Activated CD8-positive, alpha-beta T cell treated with anti-CD3 and anti-CD28 coated beads for 36 hours (primary cell): ENCODE data around the gene UTP11. TPM values are rescaled to one million over a fixed set of nuclear protein-coding genes. Genes with fewer than 3 reads are reported as not detected.

Experiments
- ATAC-seq: fragments of 200-7000 bp; cut with Tn5 transposase; one replicate; pipeline ENCODE4 v1.10.0; 2021; ENCODE audit warnings: mild to moderate bottlenecking, moderate library complexity
- CTCF ChIA-PET: fragments of 350-600 bp; sonication (Branson Sonifier 250); formaldehyde crosslinking; loops from one replicate; lab custom pipeline; 2021; ENCODE audit warnings: antibody characterized with exemption; lab: Charles Lee
- POLR2A ChIA-PET: fragments of 350-600 bp; sonication (Branson Sonifier 250); formaldehyde crosslinking; loops from one replicate; lab custom pipeline; 2021; ENCODE audit warnings: antibody characterized with exemption; lab: Charles Lee
- DNase-seq: peaks from one replicate; pipeline ENCODE4 v3.0.0-alpha.2; 2020
- H3K27ac Mint-ChIP-seq: one replicate; pipeline ENCODE4 v1.8.0; 2021; ENCODE audit warnings: mild to moderate bottlenecking, mixed read lengths
- H3K27me3 Mint-ChIP-seq: one replicate; pipeline ENCODE4 v1.8.0; 2021; ENCODE audit warnings: mixed read lengths
- H3K36me3 Mint-ChIP-seq: one replicate; pipeline ENCODE4 v1.8.0; 2021; ENCODE audit warnings: low read depth, mixed read lengths
- H3K4me1 Mint-ChIP-seq: one replicate; pipeline ENCODE4 v1.8.0; 2021; ENCODE audit warnings: low read depth, mixed read lengths
- H3K4me3 Mint-ChIP-seq: one replicate; pipeline ENCODE4 v1.8.0; 2021; ENCODE audit warnings: mild to moderate bottlenecking, moderate library complexity, mixed read lengths
- H3K9me3 Mint-ChIP-seq: one replicate; pipeline ENCODE4 v1.8.0; 2021; ENCODE audit warnings: mixed read lengths
- CTCF ChIP-seq: fragments of 200-600 bp; IDR thresholded peaks from one replicate; pipeline ENCODE4 v1.8.0; 2022; ENCODE audit warnings: antibody characterized with exemption, mild to moderate bottlenecking
- intact Hi-C: fragments of 100-400 bp; cut with micrococcal nuclease; formaldehyde crosslinking; loops from one replicate; pipeline ENCODE4 v1.10.0; 2022
- total RNA-seq, 2 experiments: library from RNA; stranded (reverse); gene quantifications; one replicate each; pipeline ENCODE4 v1.2.3, GENCODE V29; 2021

The UTP11 gene
- total RNA-seq, 2 experiments from 2014 or later = 58.1 to 60.6 TPM

DNA sequence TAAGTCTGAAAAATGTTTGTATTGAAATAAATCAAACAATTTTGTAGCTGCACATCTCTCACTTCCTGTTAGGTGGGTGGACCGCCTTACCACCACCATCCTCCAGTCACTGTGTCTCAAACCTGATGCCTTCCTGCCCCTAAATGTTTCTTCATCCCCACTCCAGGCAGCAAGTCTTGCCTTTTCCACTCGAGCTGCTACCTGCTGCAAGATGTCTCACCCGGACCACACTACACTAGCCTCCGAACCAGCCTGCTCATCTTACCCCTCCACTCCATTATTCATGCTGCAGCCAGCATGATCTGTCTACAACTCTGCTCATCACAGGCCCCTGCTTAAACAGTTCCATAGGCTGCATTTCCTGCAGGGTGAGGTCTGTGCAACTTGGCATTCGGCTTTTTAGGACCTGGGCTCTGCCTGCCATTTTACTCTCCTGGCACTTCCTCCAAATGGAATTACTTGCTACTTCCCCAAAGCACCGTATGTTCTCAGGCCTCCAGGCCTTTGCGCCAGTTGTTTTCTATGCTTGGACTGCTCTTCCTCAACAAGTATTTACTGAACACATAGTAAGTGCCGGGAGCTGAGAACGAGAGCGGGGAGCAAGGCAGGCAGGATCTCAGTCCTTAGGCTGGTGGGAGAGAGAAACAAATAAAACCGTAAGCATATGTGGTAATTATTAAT, 17.5 kb upstream of the UTP11 start:
- Mint-ChIP-seq H3K9me3 (no peaks in the 10 kb centered on the region), H3K27ac (peak overlapping the region; percentile 94), H3K4me3 (peak overlapping the region; percentile 70), H3K4me1 (peaks cover 41% of the 10 kb centered on the region), H3K27me3 (no peaks in the 10 kb centered on the region), H3K36me3 (peaks cover 35% of the 10 kb centered on the region)
- intact Hi-C loops = no loop called here
- no peak for TF ChIP-seq CTCF
- POLR2A ChIA-PET = interaction anchor here (1.3 to 14.5 kb wide), 2 partner anchors 16 to 33 kb away, joined by 3 to 114 read pairs; partner anchors contain the start of gene UTP11
- CTCF ChIA-PET = interaction anchor here (1.5 to 8.2 kb wide), 3 partner anchors 17 to 73 kb away, joined by 3 to 99 read pairs (median 4); partner anchors contain the start of gene UTP11
- DNase-seq (peak; percentile 41), ATAC-seq (no peak)

DNA sequence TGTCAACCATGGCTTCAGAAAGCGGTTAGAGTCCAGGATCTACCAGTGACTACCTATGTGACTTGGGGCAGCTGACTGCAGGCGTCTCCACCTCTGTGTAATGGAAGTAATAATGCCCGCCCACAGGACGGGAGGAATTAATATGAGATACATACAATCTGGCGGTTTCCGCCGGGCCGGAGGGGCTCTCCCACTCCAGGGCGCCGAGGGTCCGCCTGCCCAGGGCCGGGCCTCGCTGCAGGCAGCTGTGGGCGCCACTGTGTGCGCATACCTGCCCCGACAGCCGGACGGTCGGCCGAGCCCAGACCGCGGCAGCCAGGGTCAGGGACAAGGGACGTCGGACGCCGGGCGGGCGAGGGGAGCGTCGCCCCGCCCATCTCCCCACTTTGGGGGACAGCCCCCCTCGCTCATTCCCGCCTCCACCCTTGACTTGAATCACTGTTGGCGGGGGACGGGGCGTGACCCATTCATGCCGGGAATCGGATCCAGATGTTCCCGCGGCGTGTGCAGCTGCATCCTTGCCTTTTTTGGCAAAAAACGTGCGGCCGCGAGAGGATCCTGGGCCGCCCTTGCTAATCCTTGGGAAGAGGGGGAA, 16.7 kb upstream of the UTP11 start:
- DNase-seq (peak; percentile 81), ATAC-seq (peak; percentile 78)

GRCh38 chr1:37997256-37998088, 15.1 kb upstream of the UTP11 start:
- no peak overlapping the region for H3K4me3 Mint-ChIP-seq
- POLR2A ChIA-PET = interaction anchor here (14.5 kb wide), 1 partner anchor 14 kb away, joined by 114 read pairs; the partner anchor contains the start of gene UTP11
- intact Hi-C loops = no loop called here
- H3K4me1 Mint-ChIP-seq = peaks cover 56% of the 10 kb centered on the region
- no peaks in the 10 kb centered on the region for H3K27me3 Mint-ChIP-seq
- no peaks in the 10 kb centered on the region for H3K9me3 Mint-ChIP-seq
- no peak for TF ChIP-seq CTCF
- H3K27ac Mint-ChIP-seq = no peak overlapping the region
- peaks cover 35% of the 10 kb centered on the region for H3K36me3 Mint-ChIP-seq
- ATAC-seq (no peak), DNase-seq (no peak)
- CTCF ChIA-PET = interaction anchor here (1.0 to 1.3 kb wide), 3 partner anchors 11 to 22 kb away, joined by 3 to 5 read pairs (median 3); no protein-coding TSS in a partner anchor

More for the DNA sequence above, 16.7 kb upstream of the UTP11 start:
- peaks cover 35% of the 10 kb centered on the region for H3K36me3 Mint-ChIP-seq
- no peak for TF ChIP-seq CTCF
- no peaks in the 10 kb centered on the region for H3K9me3 Mint-ChIP-seq
- no peaks in the 10 kb centered on the region for H3K27me3 Mint-ChIP-seq
- peak overlapping the region; percentile 50 for H3K4me3 Mint-ChIP-seq
- H3K4me1 Mint-ChIP-seq = peaks cover 46% of the 10 kb centered on the region
- intact Hi-C loops = no loop called here
- POLR2A ChIA-PET = interaction anchor here (0.7 to 14.5 kb wide), 3 partner anchors 9 to 32 kb away, joined by 3 to 114 read pairs (median 3); partner anchors contain the start of gene UTP11
- CTCF ChIA-PET = interaction anchor here (1.5 to 8.2 kb wide), 3 partner anchors 16 to 72 kb away, joined by 3 to 99 read pairs (median 4); partner anchors contain the start of gene UTP11
- H3K27ac Mint-ChIP-seq = peak overlapping the region; percentile 74

DNA sequence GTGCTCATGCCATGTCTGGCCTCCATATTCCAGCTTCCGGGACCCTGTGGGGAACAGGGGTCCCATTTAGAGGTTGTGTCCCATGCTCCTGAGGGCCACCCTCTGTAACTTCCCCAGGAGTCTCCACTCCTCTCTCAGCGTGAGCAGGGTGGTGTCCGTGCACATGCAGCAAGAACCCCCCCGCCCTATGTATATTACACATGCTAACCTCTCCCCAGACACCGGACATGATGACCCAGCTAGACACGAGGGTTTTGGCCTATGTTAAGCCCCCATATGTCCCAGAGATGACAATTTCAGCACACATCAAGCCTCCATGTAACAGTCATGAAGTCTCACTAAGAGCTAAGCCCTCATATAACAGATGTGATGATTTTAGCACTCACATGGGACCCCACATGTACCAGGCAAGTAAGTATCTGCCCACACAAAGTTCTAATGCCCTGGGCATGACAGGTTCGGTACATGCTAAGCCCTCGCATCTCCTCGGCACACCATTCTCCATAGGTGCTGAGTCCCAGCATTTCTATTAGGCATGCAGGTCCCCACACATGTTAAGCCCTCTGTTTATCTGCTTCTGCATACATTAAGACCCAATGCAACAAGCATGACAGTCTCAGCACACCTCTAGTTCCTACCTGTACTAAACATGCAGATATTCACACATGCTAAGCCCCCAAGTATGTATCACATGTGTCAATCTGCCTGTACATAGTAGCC, 14.3 kb upstream of the UTP11 start:
- no peaks in the 10 kb centered on the region for H3K9me3 Mint-ChIP-seq
- CTCF ChIA-PET = interaction anchor here (1.3 kb wide), 1 partner anchor 11 kb away, joined by 3 read pairs; no protein-coding TSS in a partner anchor
- POLR2A ChIA-PET = interaction anchor here (14.5 kb wide), 1 partner anchor 13 kb away, joined by 114 read pairs; the partner anchor contains the start of gene UTP11
- ATAC-seq (no peak), DNase-seq (no peak)
- peak overlapping the region; percentile 16 for H3K27ac Mint-ChIP-seq
- no peak overlapping the region for H3K4me3 Mint-ChIP-seq
- no peaks in the 10 kb centered on the region for H3K27me3 Mint-ChIP-seq
- no peak for TF ChIP-seq CTCF
- peaks cover 57% of the 10 kb centered on the region for H3K4me1 Mint-ChIP-seq
- intact Hi-C loops = no loop called here
- H3K36me3 Mint-ChIP-seq = peaks cover 36% of the 10 kb centered on the region
